Body of pancreas (tissue), 4 donors: ENCODE measurements around the gene ZNF423. TPM values are rescaled to one million over a fixed set of nuclear protein-coding genes. Genes with fewer than 3 reads are reported as not detected.

Experiments
- ATAC-seq: fragments of 150-250 bp; one replicate; pipeline ENCODE4 v1.9.1; 2016
- DNase-seq, 4 donors: peaks; one replicate each; pipeline ENCODE4 v3.0.0-alpha.2; 2019
- H3K27ac ChIP-seq, 4 donors: fragments of 200-600 bp; sonication (generic); 1 replicate in 3 of 4; 2 replicates in 1 of 4; pipeline versions ENCODE4 v1.5.1 to v1.6.1; 2016 to 2019; ENCODE audit warnings: mild to moderate bottlenecking in 1 of 4, mixed read lengths in 1 of 4, moderate library complexity in 1 of 4
- H3K27me3 ChIP-seq, 2 donors: fragments of 200-600 bp; sonication (generic); one replicate each; pipeline ENCODE4 v1.6.0; 2016; ENCODE audit warnings: mild to moderate bottlenecking in 1 of 2
- H3K36me3 ChIP-seq, 2 donors: fragments of 200-600 bp; sonication (generic); replicated peaks in 1 of 2; 2 replicates each; pipeline ENCODE4 v1.5.1; 2016; ENCODE audit warnings: low read depth in 2 of 2; ENCODE audit not compliant: insufficient read depth in 1 of 2
- H3K4me1 ChIP-seq: fragments of 200-600 bp; sonication (generic); one replicate; pipeline ENCODE4 v1.6.0; 2016
- H3K4me3 ChIP-seq, 2 donors: fragments of 200-600 bp; sonication (generic); 1 replicate in 1 of 2; 2 replicates in 1 of 2; pipeline ENCODE4 v1.5.1; 2016 to 2019
- H3K9me3 ChIP-seq, 3 donors: fragments of 200-600 bp; sonication (generic); 1 replicate in 2 of 3; 2 replicates in 1 of 3; pipeline ENCODE4 v1.5.1; 2016
- POLR2A ChIP-seq, 3 donors: fragments of 450-650 bp; IDR thresholded peaks; one replicate each; pipeline ENCODE4 v1.6.1; 2016; ENCODE audit warnings: antibody characterized with exemption in 3 of 3, mild to moderate bottlenecking in 2 of 3
- WGBS, 2 donors: methylation state at CpG; one replicate each; pipeline ENCODE4 v1.1.5; 2017; 5-methylcytosine and 5-hydroxymethylcytosine counted together
- intact Hi-C: fragments of 100-400 bp; cut with DNase I; formaldehyde crosslinking; loops from one replicate; pipeline ENCODE4 v1.15.1; 2023
- total RNA-seq, 2 donors: library from RNA; depleted of rRNA; stranded (reverse); fragments of >200 nt; gene quantifications; one replicate each; pipeline ENCODE4 v1.1.0, GENCODE V29; 2016
- TF ChIP-seq, protein P1 (sequence below), 7 experiments: fragments of 450-650 bp in 4 of 7; fragments of 200-600 bp in 3 of 7; sonication (generic) in 3 of 7; IDR thresholded peaks; one replicate each; pipeline ENCODE4 v1.5.1; 2016 to 2019; ENCODE audit warnings: antibody characterized with exemption in 7 of 7

The ZNF423 gene
- total RNA-seq, 2 donors from 2014 or later = 4.2 to 9.2 TPM

DNA sequence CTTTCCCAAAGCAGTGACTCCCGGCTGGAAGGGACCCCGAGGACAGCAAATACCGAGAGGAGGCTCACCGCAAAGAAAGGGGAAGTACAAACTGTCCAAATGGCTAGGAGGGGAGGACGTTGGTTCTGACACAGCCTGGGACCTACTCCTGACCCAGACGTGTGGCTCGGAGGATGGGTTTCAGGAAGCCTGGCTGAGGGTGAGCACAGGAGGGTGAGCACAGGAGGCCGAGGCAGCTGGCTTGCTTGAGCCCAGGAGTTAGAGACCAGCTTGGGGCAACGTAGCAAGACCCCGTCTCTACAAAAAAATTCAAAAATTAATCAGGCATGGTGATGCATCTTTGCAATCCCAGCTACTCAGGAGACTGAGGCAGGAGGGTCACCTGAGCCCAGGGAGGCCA is 399.1 kb downstream of the ZNF423 start:
- no peak for DNase-seq
- intact Hi-C loops = no loop called here
- Histone ChIP-seq H3K36me3 (no peaks in the 10 kb centered on the region), H3K9me3 (no peaks in the 10 kb centered on the region), H3K27me3 (no peaks in the 10 kb centered on the region), H3K4me1 (no peaks in the 10 kb centered on the region), H3K4me3 (no peak overlapping the region), H3K27ac (no peak overlapping the region)
- TF ChIP-seq POLR2A (IDR thresholded peaks at IDR 0.05) = no peak
- TF ChIP-seq, protein P1, sequence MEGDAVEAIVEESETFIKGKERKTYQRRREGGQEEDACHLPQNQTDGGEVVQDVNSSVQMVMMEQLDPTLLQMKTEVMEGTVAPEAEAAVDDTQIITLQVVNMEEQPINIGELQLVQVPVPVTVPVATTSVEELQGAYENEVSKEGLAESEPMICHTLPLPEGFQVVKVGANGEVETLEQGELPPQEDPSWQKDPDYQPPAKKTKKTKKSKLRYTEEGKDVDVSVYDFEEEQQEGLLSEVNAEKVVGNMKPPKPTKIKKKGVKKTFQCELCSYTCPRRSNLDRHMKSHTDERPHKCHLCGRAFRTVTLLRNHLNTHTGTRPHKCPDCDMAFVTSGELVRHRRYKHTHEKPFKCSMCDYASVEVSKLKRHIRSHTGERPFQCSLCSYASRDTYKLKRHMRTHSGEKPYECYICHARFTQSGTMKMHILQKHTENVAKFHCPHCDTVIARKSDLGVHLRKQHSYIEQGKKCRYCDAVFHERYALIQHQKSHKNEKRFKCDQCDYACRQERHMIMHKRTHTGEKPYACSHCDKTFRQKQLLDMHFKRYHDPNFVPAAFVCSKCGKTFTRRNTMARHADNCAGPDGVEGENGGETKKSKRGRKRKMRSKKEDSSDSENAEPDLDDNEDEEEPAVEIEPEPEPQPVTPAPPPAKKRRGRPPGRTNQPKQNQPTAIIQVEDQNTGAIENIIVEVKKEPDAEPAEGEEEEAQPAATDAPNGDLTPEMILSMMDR (IDR thresholded peaks at IDR 0.05) = no peak
- no peak for ATAC-seq
- WGBS, 2 donors = 62 to 74% methylated on average over 10 of the region's 10 CpGs

DNA sequence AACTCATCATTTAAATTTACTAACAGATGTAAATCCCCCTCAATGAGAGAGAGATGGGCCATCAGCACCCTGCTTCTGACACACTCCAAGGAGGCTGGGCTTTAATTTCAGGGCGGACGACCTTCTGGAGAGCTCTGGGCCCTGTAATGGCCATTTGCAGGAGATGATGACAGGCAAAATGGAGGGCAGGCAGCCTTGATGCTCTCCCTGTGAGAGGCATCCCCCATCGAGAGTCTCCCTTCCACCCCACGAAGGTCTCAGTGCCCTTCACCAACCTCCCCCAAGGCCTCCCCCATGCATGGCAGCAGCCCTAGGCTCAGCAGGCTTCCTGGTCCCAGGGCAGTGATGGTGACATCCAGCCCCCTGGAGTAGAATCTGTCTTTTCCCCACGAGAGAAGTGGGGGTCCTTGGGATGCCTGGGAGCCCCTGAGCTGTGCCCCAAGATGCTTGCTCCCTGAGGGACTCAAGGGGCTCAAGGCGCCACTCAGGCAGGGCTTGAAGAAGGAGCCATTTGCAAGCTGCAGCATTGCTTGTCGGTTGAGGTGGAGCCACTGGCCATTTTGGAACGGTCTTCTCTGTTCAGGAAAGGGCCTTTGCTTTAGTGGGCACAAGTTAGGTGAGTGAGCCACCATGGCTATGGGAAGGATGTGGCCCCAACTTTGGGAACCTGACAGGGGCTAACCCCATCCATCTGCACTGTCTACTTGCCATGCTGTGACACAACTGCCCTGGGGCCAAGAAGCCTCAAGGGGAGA is 399.7 kb downstream of the ZNF423 start:
- Histone ChIP-seq H3K27me3 (no peaks in the 10 kb centered on the region), H3K4me1 (no peaks in the 10 kb centered on the region), H3K9me3 (no peaks in the 10 kb centered on the region), H3K36me3 (no peaks in the 10 kb centered on the region), H3K27ac (no peak overlapping the region), H3K4me3 (no peak overlapping the region)
- 79 to 81% methylated on average over 5 to 8 of the region's 8 CpGs for WGBS, 2 donors
- DNase-seq = no peak
- no peak for ATAC-seq
- TF ChIP-seq, protein P1 (IDR thresholded peaks at IDR 0.05) = no peak
- no peak for TF ChIP-seq POLR2A (IDR thresholded peaks at IDR 0.05)
- intact Hi-C loops = no loop called here

DNA sequence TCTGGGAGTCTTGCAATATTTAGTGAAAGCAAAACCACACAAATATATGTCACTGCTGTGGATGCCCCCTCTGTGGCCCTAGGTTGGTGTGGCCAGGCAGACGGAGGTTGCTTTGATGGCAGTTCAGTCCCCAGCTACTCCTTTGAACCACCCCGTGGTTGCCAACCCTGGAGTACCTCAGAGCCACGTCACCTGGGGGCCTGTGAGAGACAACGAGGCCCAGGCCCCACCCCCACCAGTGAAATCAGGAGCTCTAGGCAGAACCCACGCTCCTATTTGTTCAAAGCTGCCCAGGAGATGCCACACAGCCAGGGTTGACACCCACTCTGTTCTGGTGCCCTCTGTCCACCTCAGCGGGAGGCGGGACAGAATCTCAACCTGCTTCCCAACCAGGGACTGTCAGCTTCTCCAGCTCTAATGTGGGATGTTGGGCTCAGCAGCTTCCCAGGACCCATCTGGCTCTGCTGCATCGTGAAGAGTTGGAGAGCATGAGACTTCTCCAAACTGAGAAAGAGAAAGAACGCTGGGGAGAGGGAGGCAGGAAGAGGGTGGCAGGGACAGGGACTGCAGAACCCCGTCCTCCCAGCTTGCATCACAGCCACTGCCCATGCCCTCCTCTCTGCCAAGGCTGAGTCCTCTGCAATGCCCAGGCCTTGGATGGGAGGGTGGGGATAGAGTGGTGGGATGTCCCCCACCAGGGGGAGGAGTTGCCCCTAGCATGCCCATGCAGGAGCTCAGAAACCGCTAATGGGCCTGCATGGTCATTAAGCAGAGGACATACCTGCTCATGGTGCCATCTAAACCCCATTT is 400.5 kb downstream of the ZNF423 start:
- 82 to 87% methylated on average over 10 to 11 of the region's 11 CpGs for WGBS, 2 donors
- intact Hi-C loops = no loop called here
- no peaks in the 10 kb centered on the region for H3K9me3 ChIP-seq
- TF ChIP-seq, protein P1 (IDR thresholded peaks at IDR 0.05) = no peak
- TF ChIP-seq POLR2A (IDR thresholded peaks at IDR 0.05) = no peak
- no peak overlapping the region for H3K27ac ChIP-seq
- no peaks in the 10 kb centered on the region for H3K27me3 ChIP-seq
- DNase-seq = no peak
- ATAC-seq = no peak
- H3K4me1 ChIP-seq = no peaks in the 10 kb centered on the region
- no peaks in the 10 kb centered on the region for H3K36me3 ChIP-seq
- no peak overlapping the region for H3K4me3 ChIP-seq

DNA sequence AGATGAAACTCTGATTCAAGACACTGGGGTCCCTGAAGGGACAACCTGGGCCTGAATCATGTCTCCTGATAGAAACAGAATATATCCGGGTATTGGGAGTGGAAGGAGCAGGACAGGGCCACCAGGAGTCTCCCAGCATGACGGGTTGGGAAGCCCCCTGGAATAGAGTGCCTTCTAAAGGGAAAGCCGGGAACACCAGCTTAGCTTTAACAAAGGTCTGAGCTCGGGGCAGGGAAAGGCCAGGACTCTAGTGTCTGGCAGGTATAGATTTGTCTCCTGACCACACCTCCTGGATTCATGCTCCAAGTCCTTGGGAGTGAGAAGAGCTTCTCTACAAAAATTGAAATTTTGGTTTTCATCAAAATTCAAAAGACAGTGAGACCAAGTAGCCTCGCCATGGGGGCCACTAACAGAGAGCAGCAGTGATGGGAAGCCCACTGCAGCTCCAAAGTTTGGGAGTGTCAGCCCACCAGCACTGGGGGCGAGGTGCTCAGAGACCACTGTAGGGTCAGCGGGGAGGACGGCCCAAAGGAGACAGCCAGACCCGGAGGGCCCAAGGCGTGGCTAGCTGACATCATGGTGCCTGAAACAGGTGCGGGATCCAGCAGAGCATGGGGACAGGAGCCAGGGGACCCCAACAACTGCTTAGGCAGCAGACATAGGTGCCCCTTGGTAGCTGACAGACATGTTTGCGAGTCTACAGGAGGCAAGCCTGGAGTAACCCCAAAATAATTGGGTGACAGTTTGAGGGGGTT is 401.3 kb downstream of the ZNF423 start:
- Histone ChIP-seq H3K9me3 (no peaks in the 10 kb centered on the region), H3K4me1 (no peaks in the 10 kb centered on the region), H3K4me3 (no peak overlapping the region), H3K27me3 (no peaks in the 10 kb centered on the region), H3K36me3 (no peaks in the 10 kb centered on the region), H3K27ac (no peak overlapping the region)
- DNase-seq = no peak
- WGBS, 2 donors = 84 to 88% methylated on average over 11 to 12 of the region's 12 CpGs
- intact Hi-C loops = no loop called here
- TF ChIP-seq, protein P1 (IDR thresholded peaks at IDR 0.05) = no peak
- TF ChIP-seq POLR2A (IDR thresholded peaks at IDR 0.05) = no peak
- ATAC-seq = no peak
